Prostate gland (tissue), 2 donors: ENCODE data around the gene BMP10. TPM values are rescaled to one million over a fixed set of nuclear protein-coding genes. Genes with fewer than 3 reads are reported as not detected.

ENCODE experiments used
- DNase-seq: peaks from one replicate; pipeline ENCODE4 v3.0.0-alpha.2; 2019; ENCODE audit warnings: low spot score
- H3K27ac ChIP-seq, 2 donors: fragments of 200-600 bp; sonication (generic); 2 replicates each; pipeline ENCODE4 v1.5.1; 2017 to 2019
- H3K27me3 ChIP-seq: fragments of 200-600 bp; sonication (generic); replicated peaks from 2 replicates; pipeline ENCODE4 v1.5.1; 2019; ENCODE audit not compliant: insufficient read depth
- H3K36me3 ChIP-seq, 2 donors: fragments of 200-600 bp; sonication (generic); 1 replicate in 1 of 2; 2 replicates in 1 of 2; pipeline versions ENCODE4 v1.5.1 to v1.8.1; 2017 to 2019
- H3K4me1 ChIP-seq: fragments of 200-600 bp; sonication (generic); replicated peaks from 2 replicates; pipeline ENCODE4 v1.5.1; 2019
- H3K4me3 ChIP-seq, 2 donors: fragments of 200-600 bp; sonication (generic); 2 replicates each; pipeline ENCODE4 v1.5.1; 2017 to 2019
- H3K9me3 ChIP-seq: fragments of 200-600 bp; sonication (generic); 2 replicates; pipeline ENCODE4 v1.5.1; 2017
- POLR2A ChIP-seq: fragments of 450-650 bp; IDR thresholded peaks from one replicate; pipeline ENCODE4 v1.6.1; 2016; ENCODE audit warnings: antibody characterized with exemption, mild to moderate bottlenecking
- POLR2AphosphoS5 ChIP-seq: sonication (generic); formaldehyde crosslinking; IDR thresholded peaks from one replicate; pipeline ENCODE4 v1.6.1; 2017; ENCODE audit warnings: antibody characterized with exemption
- WGBS: methylation state at CpG from one replicate; pipeline ENCODE4 v1.1.5; 2018; 5-methylcytosine and 5-hydroxymethylcytosine counted together
- intact Hi-C: fragments of 100-400 bp; cut with DNase I; formaldehyde crosslinking; loops from one replicate; pipeline ENCODE4 v1.14.2; 2022
- total RNA-seq, 2 donors: library from RNA; depleted of rRNA; stranded (reverse); fragments of >200 nt; gene quantifications; one replicate each; pipeline ENCODE4 v1.1.0, GENCODE V29; 2016
- TF ChIP-seq, protein P1 (sequence below), 4 experiments: fragments of 200-600 bp in 2 of 4; fragments of 450-650 bp in 2 of 4; sonication (generic) in 2 of 4; IDR thresholded peaks; 1 replicate in 3 of 4; 2 replicates in 1 of 4; pipeline ENCODE4 v1.5.1; 2016 to 2019; ENCODE audit warnings: antibody characterized with exemption in 4 of 4, mild to moderate bottlenecking in 2 of 4, moderate library complexity in 2 of 4

The BMP10 gene
- total RNA-seq, 2 donors from 2014 or later = not detected

DNA sequence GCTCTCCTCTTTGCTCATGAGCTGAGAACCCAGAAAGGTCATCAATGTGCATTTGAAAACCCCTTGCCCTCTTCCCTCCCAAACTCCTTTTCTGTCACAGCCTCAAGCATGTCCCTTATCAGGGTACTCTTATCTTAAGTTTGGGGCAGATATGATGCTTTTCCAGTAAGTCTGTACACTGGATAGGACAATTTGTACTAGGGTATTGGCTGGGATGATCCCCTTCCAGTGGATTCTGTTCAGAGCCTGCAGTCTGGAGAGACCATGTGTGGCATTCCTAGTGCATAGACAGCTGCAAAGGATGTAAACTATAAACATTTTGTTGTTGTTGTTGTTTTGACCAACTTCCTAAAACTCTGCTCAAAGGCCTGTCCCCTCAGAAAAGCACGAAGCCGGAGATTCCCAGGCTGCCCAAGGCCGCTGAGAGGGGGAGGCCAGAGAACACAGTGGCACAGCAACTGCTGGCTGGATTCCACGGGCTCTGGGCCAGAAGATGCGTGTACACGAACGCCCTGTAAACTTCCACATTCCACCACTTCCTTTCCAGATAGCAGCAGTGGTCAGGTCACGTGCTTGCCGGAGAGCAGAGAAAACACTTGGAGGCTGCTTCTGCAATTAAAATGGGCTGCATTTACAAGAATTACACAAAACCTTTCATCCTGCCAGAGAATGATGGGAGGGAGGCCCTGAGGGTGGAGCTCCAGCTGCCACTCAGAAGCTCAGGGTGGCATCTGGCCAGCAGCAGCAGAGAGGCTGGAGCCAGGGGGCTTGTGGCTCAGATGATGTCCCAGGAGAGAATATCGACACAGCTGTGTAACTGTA is 42.1 kb downstream of the BMP10 start:
- H3K9me3 ChIP-seq = no peaks in the 10 kb centered on the region
- no peak overlapping the region for H3K4me3 ChIP-seq
- peaks cover 4% of the 10 kb centered on the region for H3K4me1 ChIP-seq
- peak; percentile 95 for DNase-seq
- 0% methylated on average over 10 of the region's 10 CpGs for WGBS
- intact Hi-C loops = no loop called here
- no peaks in the 10 kb centered on the region for H3K36me3 ChIP-seq
- TF ChIP-seq, protein P1, sequence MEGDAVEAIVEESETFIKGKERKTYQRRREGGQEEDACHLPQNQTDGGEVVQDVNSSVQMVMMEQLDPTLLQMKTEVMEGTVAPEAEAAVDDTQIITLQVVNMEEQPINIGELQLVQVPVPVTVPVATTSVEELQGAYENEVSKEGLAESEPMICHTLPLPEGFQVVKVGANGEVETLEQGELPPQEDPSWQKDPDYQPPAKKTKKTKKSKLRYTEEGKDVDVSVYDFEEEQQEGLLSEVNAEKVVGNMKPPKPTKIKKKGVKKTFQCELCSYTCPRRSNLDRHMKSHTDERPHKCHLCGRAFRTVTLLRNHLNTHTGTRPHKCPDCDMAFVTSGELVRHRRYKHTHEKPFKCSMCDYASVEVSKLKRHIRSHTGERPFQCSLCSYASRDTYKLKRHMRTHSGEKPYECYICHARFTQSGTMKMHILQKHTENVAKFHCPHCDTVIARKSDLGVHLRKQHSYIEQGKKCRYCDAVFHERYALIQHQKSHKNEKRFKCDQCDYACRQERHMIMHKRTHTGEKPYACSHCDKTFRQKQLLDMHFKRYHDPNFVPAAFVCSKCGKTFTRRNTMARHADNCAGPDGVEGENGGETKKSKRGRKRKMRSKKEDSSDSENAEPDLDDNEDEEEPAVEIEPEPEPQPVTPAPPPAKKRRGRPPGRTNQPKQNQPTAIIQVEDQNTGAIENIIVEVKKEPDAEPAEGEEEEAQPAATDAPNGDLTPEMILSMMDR (IDR thresholded peaks at IDR 0.05) = no peak
- TF ChIP-seq POLR2AphosphoS5 = peak; percentile 98
- no peaks in the 10 kb centered on the region for H3K27me3 ChIP-seq
- peak overlapping the region; percentile 8 to 36 for H3K27ac ChIP-seq

DNA sequence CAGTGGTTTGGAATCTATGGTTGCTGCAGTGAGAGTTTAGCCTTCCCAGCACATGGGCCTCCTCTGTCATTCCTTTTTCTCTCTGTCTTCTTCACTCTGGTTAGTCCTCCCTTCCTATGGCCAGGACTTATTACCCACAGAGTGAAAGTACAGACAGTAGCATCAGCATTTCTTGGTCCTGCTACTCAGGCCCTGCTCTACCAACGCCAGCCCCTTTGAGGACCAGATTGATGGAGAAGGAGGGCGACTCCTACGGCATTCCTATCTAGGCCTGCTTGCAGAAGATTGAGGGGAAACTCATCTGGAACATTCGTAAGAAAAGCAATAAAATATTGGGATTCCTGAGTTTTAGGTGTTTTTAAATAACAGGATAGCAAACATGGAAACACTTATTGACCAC is 43.5 kb downstream of the BMP10 start:
- Histone ChIP-seq H3K9me3 (no peaks in the 10 kb centered on the region), H3K4me3 (no peak overlapping the region), H3K36me3 (no peaks in the 10 kb centered on the region), H3K27me3 (no peaks in the 10 kb centered on the region), H3K27ac (no peak overlapping the region), H3K4me1 (peaks cover 4% of the 10 kb centered on the region)
- intact Hi-C loops = no loop called here
- WGBS = 98% methylated on average over 4 of the region's 4 CpGs
- no peak for DNase-seq
- TF ChIP-seq, protein P1 (IDR thresholded peaks at IDR 0.05) = no peak
- TF ChIP-seq POLR2AphosphoS5 = no peak
- TF ChIP-seq POLR2A = no peak

DNA sequence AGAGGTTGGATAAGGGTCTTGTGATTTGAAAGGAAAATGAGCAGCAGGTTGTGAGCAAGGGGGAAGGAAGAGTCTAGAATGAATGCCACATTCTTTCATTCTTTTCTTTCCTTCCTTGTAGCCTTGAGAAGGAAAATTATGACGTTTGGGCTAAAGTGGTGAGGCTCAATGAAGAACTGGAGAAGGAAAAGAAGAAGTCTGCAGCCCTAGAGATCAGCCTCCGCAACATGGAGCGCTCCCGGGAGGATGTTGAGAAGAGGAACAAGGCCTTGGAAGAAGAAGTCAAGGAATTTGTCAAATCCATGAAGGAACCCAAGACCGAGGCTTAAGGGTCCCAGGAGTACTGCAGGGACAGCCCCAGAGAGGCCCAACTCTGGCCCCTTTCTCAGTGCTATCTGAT is 45.3 kb downstream of the BMP10 start:
- Histone ChIP-seq H3K36me3 (no peaks in the 10 kb centered on the region), H3K27me3 (no peaks in the 10 kb centered on the region), H3K4me3 (no peak overlapping the region), H3K27ac (no peak overlapping the region), H3K9me3 (no peaks in the 10 kb centered on the region), H3K4me1 (peaks cover 4% of the 10 kb centered on the region)
- TF ChIP-seq POLR2AphosphoS5 (no peak), POLR2A (no peak)
- TF ChIP-seq, protein P1 (IDR thresholded peaks at IDR 0.05) = no peak
- DNase-seq = no peak
- intact Hi-C loops = no loop called here
- WGBS = 85% methylated on average over 5 of the region's 5 CpGs

GRCh38 chr2:68824831-68825230 is 46.4 kb downstream of the BMP10 start:
- H3K27ac ChIP-seq = no peak overlapping the region
- no peaks in the 10 kb centered on the region for H3K9me3 ChIP-seq
- H3K4me1 ChIP-seq = peaks cover 4% of the 10 kb centered on the region
- 48% methylated on average over 2 of the region's 2 CpGs for WGBS
- no peak for DNase-seq
- H3K4me3 ChIP-seq = no peak overlapping the region
- intact Hi-C loops = no loop called here
- no peaks in the 10 kb centered on the region for H3K27me3 ChIP-seq
- TF ChIP-seq POLR2AphosphoS5 (no peak), POLR2A (no peak)
- no peaks in the 10 kb centered on the region for H3K36me3 ChIP-seq

DNA sequence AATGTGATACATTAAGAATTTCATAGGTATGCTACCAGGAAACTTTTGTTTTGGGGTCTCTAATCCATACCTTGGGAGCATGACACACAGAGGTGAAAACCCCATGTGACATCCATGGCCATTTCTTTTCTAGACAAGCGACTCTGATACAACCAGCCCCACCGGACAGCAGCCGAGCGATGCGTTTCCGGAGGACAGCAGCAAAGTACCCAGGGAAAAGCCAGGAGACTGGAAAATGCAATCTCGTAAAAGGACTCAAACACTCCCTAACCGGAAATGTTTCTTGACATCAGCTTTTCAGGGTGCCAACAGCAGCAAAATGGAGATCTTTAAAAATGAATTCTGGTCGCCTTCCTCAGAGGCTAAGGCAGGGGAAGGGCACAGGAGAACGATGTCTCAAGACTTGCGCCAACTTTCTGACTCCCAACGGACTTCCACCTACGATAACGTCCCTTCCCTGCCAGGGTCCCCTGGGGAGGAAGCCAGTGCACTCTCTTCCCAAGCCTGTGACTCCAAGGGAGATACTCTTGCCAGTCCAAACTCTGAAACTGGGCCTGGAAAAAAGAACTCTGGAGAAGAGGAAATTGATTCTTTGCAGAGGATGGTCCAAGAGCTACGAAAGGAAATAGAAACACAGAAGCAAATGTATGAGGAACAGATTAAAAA is 48.9 kb downstream of the BMP10 start:
- Histone ChIP-seq H3K27ac (no peak overlapping the region), H3K9me3 (no peaks in the 10 kb centered on the region), H3K4me1 (no peaks in the 10 kb centered on the region), H3K27me3 (no peaks in the 10 kb centered on the region), H3K36me3 (no peaks in the 10 kb centered on the region), H3K4me3 (no peak overlapping the region)
- no peak for DNase-seq
- WGBS = 89% methylated on average over 15 of the region's 15 CpGs
- intact Hi-C loops = no loop called here
- TF ChIP-seq POLR2AphosphoS5 = no peak
- TF ChIP-seq POLR2A = no peak
- TF ChIP-seq, protein P1 (IDR thresholded peaks at IDR 0.05) = no peak
